Measurements from ENCODE around the gene ZSCAN12.
A peak's percentile ranks its signal among the peaks of the same experiment; 100 is the strongest.

Gene ZSCAN12

DNA sequence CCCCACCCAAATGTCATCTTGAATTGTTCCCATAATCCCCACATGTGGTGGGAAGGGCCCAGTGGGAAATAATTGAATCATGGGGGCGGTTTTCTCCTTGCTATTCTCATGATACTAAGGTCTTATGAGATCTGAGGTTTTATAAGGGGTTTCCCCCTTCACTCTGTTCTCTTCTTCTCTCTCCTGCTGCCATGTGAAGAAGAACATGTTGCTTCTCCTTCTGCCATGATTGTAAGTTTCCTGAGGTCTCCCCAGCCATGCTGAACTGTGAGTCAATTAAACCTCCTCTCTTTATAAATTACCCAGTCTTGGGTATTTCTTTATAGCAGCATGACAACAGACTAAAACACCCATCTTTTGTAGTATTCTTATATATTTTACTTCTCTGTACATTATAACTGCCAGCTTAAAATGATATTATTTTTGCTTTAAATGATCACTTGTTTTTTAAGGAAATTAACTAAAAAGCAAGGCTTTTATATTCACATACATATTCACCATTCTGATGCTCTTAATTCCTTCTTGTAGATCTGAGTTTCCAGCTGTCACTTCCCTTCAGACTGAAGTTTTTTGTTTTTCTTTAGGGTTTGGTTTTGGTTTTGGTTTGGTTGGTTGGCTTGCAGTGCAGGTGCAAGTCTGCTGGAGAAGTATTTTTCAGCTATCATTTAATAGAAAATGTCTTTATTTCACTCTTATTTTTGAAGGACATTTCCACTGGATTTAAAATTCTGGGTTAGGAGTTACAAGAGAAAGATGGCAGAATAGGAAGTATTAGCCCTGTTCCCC is 59.0 kb downstream of the ZSCAN12 start:
- H3K27ac ChIP-seq = no peak overlapping the region
- H3K9ac ChIP-seq = no peak overlapping the region
- no peak for TF ChIP-seq Cebpa-rat (IDR thresholded peaks at IDR 0.05)
- peaks cover 10 to 33% (median 16%) of the 10 kb centered on the region in 10 experiments for H3K4me1 ChIP-seq
- no peaks in the 10 kb centered on the region for H3K27me3 ChIP-seq
- H4K20me1 ChIP-seq = no peaks in the 10 kb centered on the region
- no peak overlapping the region for H3K4me3 ChIP-seq
- H3K9me3 ChIP-seq (replicated peaks in 1 of 11) = peaks cover 30 to 50% (median 34%) of the 10 kb centered on the region in 11 experiments
- H3K4me2 ChIP-seq = peak overlapping the region in 4 of 11 experiments; percentile 0 to 41 (median 29); a peak in 5 of 22 replicates
- peaks cover 0 to 8% (median 0%) of the 10 kb centered on the region in 11 experiments; a peak in 2 of 22 replicates for H3K36me3 ChIP-seq

DNA sequence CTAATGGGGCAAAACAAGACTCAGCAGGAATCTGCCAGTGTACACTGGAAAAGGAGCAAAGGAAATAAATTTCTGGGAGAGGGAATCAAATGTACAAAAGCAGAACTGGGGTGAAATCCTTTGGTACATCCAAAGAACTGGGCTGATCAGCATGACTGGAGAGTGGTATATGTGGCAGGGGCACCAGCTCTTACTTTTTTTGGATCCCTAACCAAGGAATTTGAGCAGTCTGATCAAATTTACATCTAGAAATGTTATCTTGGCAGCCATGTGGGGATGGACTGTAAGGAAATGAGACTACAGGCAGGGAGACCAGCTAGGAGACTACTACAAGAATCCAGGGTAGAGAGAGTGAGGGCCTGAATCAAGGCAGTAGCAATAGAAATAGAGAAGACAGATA is 62.4 kb downstream of the ZSCAN12 start:
- Histone ChIP-seq H3K36me3 (peaks cover 0 to 8% (median 0%) of the 10 kb centered on the region in 11 experiments; a peak in 1 of 22 replicates), H3K4me1 (peaks cover 15 to 44% (median 24%) of the 10 kb centered on the region in 10 experiments), H3K27ac (peak overlapping the region in 10 of 11 experiments; percentile 84 to 98 (median 94); a peak in 20 of 22 replicates), H3K4me3 (peak overlapping the region; percentile 65 to 88 (median 80); a peak in 17 of 20 replicates), H3K4me2 (peak overlapping the region; percentile 86 to 97 (median 89)), H4K20me1 (no peaks in the 10 kb centered on the region), H3K9ac (peak overlapping the region in 9 of 11 experiments; percentile 80 to 92 (median 89); a peak in 18 of 22 replicates), H3K9me3 (replicated peaks in 1 of 11) (peaks cover 29 to 57% (median 31%) of the 10 kb centered on the region in 11 experiments), H3K27me3 (no peaks in the 10 kb centered on the region)
- no peak for TF ChIP-seq Cebpa-rat (IDR thresholded peaks at IDR 0.05)

DNA sequence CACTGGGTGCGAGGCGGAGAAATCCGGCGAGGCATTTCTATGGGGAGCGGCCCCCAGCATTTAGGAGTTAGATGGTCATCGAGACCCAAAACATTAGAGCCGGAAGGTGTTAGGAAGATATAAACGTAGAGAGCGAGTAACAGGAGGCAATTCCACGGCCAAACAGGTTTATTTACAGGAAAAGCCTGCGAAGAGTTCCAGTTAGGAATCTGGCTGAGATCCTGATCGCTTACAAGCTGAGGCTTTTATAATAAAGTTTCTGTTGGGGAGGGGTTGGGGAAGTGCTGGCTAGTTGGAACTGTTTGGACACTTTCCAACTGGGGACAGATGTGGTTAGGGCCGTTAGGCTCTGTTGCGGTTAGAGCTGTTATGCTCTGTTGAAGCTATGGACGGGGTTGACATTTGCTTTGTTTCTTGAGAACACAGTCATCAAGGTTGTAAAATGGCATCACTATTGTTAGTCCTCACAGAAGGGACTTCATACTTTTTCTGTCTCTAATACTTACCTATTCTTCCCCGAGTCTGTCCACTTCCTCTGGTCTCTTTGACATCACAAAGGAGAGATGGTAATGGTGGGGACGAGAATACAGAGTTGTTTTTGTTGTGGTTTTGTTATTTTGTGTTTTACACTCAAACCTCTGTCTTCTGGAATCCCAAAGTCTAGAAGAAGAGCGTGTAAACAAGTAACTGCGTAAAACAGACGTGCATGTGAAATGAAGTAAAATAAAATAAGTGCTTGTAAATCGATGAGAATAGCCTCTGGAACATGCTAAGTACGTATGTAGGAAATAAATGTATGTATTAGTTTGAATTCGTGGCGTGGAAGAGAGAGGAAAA is 63.0 kb downstream of the ZSCAN12 start:
- H3K9ac ChIP-seq = peak overlapping the region; percentile 80 to 92 (median 89)
- peak overlapping the region; percentile 73 to 98 (median 94) for H3K27ac ChIP-seq
- H3K27me3 ChIP-seq = no peaks in the 10 kb centered on the region
- H3K4me2 ChIP-seq = peak overlapping the region; percentile 86 to 97 (median 89)
- peaks cover 0 to 8% (median 0%) of the 10 kb centered on the region in 11 experiments; a peak in 1 of 22 replicates for H3K36me3 ChIP-seq
- no peaks in the 10 kb centered on the region for H4K20me1 ChIP-seq
- peaks cover 15 to 43% (median 24%) of the 10 kb centered on the region in 10 experiments for H3K4me1 ChIP-seq
- peaks cover 24 to 56% (median 30%) of the 10 kb centered on the region in 11 experiments for H3K9me3 ChIP-seq (replicated peaks in 1 of 11)
- H3K4me3 ChIP-seq = peak overlapping the region; percentile 65 to 88 (median 80)
- no peak for TF ChIP-seq Cebpa-rat (IDR thresholded peaks at IDR 0.05)

DNA sequence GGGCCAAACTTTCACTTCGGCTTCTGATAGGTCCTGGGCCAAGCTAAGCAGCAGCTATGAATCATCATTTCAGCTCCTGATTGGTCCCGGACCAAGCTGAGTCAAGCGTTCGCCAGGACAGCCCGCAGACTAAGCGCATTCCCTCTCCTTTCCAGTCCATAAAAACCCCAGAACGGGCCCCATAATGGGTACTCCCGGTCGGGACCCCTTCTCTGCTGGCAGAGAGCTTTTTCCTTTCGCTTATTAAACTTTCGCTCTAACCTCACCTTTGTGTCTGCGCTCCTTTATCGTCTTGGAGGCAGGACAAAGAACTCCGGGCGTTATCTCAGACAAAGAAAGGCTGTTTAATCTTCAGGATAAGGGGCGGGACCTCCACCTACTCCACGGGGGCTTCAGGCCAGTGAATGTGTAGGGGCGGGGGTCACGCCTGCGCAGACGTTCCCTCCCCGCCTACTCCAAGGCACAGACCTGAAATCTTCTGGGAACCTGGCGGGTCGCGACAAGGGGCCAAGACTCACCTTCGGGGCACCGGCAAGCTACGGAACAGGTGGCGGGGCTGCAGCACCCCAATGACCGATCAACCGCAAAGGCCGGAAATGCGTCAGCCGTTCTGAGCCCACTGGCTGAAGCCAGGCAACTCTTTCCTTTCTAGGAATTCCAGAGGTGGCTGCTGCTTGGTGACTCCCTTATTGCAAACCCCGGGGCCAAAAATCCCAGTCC is 63.8 kb downstream of the ZSCAN12 start, which contains the start of gene ZSCAN31:
Gene ZSCAN31 (minus strand): TSS at position 585 of the 720 bp plus-strand sequence. CDS start 6,465 bp downstream, outside the sequence.
- peak within 1 kb of the TSS; percentile 86 to 97 (median 89) for H3K4me2 ChIP-seq
- H4K20me1 ChIP-seq = no peaks in the 10 kb centered on the region
- peaks cover 15 to 35% (median 24%) of the 10 kb centered on the region in 10 experiments for H3K4me1 ChIP-seq
- peak within 1 kb of the TSS; percentile 73 to 98 (median 94) for H3K27ac ChIP-seq
- TF ChIP-seq Cebpa-rat (IDR thresholded peaks at IDR 0.05) = no peak
- H3K4me3 ChIP-seq = peak within 1 kb of the TSS; percentile 65 to 88 (median 80)
- peaks cover 16 to 49% (median 24%) of the 10 kb centered on the region in 11 experiments for H3K9me3 ChIP-seq (replicated peaks in 1 of 11)
- H3K27me3 ChIP-seq = no peaks in the 10 kb centered on the region
- peaks cover 0 to 8% (median 0%) of the 10 kb centered on the region in 11 experiments; a peak in 1 of 22 replicates for H3K36me3 ChIP-seq
- peak within 1 kb of the TSS; percentile 80 to 92 (median 89) for H3K9ac ChIP-seq

DNA sequence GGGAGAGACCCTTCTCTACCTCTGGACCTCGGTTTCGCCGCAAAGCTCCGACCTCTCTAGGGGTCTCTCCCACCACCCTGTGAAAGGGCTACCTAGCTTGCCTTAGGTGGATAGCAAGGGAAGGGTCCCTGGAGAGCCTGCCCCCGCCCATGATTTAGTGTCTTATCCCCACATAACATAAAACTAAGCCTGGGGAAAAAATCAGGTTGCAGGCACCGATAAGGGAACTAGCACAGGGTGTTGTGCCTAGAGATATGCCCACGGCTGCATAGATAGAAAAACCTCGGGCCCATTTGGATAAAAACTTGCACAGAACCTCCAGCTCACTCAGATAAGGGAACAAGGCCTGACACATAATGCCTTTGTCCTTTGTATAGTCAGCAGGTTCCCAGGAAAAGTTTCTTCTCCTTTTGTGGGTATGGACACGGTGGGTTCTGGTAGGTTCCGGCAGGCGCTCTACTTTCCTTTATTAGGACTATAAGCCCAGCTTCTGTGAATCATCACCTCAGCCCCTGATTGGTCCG is 64.4 kb downstream of the ZSCAN12 start:
- Histone ChIP-seq H3K4me3 (peak overlapping the region; percentile 65 to 88 (median 80)), H3K27me3 (no peaks in the 10 kb centered on the region), H3K4me1 (peaks cover 15 to 33% (median 24%) of the 10 kb centered on the region in 10 experiments), H3K27ac (peak overlapping the region in 10 of 11 experiments; percentile 84 to 98 (median 94); a peak in 19 of 22 replicates), H4K20me1 (no peaks in the 10 kb centered on the region), H3K9ac (peak overlapping the region; percentile 18 to 92 (median 89); a peak in 20 of 22 replicates), H3K36me3 (peaks cover 0 to 5% (median 0%) of the 10 kb centered on the region in 11 experiments; a peak in 1 of 22 replicates), H3K9me3 (replicated peaks in 1 of 11) (peaks cover 11 to 46% (median 22%) of the 10 kb centered on the region in 11 experiments), H3K4me2 (peak overlapping the region; percentile 70 to 97 (median 89))
- TF ChIP-seq Cebpa-rat (IDR thresholded peaks at IDR 0.05) = no peak

DNA sequence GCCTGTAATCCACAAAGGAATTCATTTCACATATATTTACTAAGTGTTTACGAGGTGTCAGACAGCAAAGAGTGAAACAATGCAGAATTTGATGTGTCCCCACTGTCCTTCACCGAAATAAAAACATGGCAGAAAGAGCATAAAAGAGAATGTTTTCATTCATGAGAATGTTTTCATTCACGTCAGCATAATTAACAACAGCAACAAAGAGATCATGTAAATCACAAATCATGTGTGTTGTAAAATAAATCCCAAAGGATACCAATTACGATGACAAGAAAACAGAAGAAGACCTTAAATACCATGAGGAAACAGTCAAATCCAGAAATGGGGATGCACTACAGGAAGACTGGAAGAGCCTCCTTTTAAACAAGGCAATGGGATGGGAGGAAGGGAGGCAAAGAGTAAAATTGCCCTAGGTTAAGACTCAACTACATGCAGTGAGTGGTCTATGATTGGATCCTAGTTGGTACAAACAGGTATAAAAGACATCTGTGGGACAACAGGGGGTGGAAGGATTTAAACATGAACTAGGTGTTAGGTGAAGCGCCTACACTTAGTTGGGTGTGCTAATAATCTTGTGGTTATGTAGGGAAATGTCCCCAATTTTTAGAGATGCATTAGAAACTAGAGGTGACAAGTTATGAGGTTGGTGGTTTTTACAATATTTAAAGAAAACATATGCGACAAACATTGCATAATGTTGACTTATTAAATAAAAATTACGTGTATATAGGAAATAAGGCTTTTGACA is 65.1 kb downstream of the ZSCAN12 start:
- peaks cover 15 to 33% (median 24%) of the 10 kb centered on the region in 10 experiments for H3K4me1 ChIP-seq
- H3K9me3 ChIP-seq (replicated peaks in 1 of 11) = peaks cover 11 to 46% (median 22%) of the 10 kb centered on the region in 11 experiments
- no peaks in the 10 kb centered on the region for H3K27me3 ChIP-seq
- peak overlapping the region in 7 of 11 experiments; percentile 18 to 90 (median 89); a peak in 11 of 22 replicates for H3K9ac ChIP-seq
- H3K4me2 ChIP-seq = peak overlapping the region; percentile 70 to 97 (median 89)
- H3K4me3 ChIP-seq = peak overlapping the region in 9 of 10 experiments; percentile 71 to 88 (median 82); a peak in 13 of 20 replicates
- peak overlapping the region in 9 of 11 experiments; percentile 84 to 98 (median 95); a peak in 15 of 22 replicates for H3K27ac ChIP-seq
- H3K36me3 ChIP-seq = peaks cover 0 to 2% (median 0%) of the 10 kb centered on the region in 11 experiments; a peak in 2 of 22 replicates
- no peak for TF ChIP-seq Cebpa-rat (IDR thresholded peaks at IDR 0.05)
- H4K20me1 ChIP-seq = no peaks in the 10 kb centered on the region

DNA sequence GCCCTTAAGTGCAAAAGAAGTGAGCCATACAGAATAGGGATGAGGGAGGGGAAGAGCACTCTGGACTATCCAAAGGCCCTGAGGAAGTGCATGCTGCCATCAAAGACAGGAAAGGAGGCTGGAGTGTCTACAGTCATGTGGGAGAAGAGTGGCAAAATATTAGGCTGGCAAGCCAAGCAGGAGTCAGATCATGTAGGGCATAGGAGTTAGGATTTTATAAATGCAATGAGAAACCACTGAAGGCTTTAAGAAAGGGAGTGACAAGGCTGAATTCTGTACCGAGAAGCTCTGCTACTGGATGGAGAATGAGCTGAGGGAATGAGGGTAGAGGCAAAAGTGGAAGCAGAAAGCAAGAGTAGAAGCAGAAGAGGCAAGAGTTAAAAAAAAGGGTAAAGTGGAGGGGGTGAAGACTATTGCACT is 65.9 kb downstream of the ZSCAN12 start:
- Histone ChIP-seq H3K36me3 (peaks cover 0 to 10% (median 0%) of the 10 kb centered on the region in 11 experiments; a peak in 2 of 22 replicates), H4K20me1 (no peaks in the 10 kb centered on the region), H3K4me2 (no peak overlapping the region; a peak in 1 of 22 replicates), H3K27ac (no peak overlapping the region), H3K4me1 (peaks cover 15 to 33% (median 24%) of the 10 kb centered on the region in 10 experiments), H3K27me3 (no peaks in the 10 kb centered on the region), H3K4me3 (no peak overlapping the region), H3K9ac (no peak overlapping the region), H3K9me3 (replicated peaks in 1 of 11) (peaks cover 16 to 47% (median 25%) of the 10 kb centered on the region in 11 experiments)
- no peak for TF ChIP-seq Cebpa-rat (IDR thresholded peaks at IDR 0.05)
